Measurements from ENCODE around the gene GON7.
"Not testable (repeated sequence)": the region's sequence is repeated elsewhere in the genome, so short reads cannot be mapped to it uniquely, and the experiment has no call there.

GON7 gene

DNA sequence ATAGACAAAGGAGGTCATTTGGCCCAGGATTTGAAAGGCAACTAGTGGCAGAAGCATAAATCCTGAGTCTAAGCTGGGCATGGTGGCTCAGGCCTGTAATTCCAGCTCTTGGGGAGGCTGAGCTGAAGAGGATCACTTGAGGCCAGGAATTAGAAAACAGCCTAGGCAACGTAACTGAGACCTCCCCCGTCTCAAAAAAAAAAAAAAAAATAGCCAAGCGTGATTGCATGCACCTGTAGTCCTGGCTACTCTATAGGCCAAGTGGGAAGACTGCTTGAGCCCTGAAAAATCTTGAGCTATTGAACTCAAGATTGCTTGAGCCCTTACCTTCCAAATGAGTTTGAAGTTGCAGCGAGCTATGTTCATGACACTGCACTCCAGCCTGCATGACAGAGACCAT, 7.8 kb downstream of the GON7 start:
- DNase-seq = no peak

DNA sequence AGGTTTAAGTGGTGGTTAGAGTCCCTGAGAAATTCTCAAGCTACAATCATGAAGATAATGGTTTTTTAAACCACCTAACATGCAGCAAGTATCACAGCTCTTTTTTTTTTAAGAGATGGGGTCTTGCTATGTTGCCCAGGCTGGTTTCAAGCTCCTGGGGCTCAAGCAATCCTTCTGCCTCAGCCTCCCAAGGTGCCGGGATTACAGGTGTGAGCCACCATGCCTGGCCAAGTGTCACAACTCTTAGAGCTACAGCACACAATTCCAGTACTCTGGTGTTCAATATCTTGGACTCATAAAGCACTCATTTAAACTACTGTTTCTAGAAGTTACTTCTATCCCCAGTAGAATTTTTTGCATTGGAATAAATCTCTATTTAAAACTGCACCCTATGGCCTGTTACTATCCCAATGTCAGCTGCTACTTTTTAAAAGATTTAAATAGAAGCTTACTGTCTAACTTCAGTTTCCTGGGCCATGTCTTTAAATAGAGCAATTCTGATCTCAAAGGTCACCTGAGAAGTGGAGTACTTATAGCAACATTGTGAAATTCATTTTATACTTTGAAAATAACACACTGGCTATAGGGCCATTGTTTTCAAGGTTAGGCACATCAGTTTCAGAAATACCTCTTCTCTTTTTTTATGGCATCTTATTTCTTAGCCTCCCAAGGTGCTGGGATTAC, 11.4 kb downstream of the GON7 start:
- no peak for DNase-seq

DNA sequence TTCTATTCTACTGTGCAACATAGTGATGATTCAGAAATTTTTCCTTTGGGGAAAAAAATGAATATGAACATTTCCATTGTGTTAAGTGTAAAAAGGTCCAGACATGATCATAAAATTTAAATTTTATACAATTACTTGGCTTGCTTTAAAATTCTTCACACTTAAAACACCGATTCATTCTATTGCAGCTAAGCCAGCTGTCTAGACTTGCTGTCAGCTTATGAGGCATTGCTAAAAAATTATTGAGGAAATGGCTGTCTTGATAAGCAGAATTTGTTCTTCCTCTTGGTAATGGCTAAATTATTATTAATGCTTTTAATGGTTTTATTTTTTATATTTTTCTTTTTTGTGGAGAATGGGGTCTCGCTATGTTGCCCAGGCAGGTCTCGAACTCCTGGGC, 19.9 kb downstream of the GON7 start:
- no peak for DNase-seq

GRCh38 chr14:93186466-93186865, 20.4 kb downstream of the GON7 start:
- DNase-seq = no peak

DNA sequence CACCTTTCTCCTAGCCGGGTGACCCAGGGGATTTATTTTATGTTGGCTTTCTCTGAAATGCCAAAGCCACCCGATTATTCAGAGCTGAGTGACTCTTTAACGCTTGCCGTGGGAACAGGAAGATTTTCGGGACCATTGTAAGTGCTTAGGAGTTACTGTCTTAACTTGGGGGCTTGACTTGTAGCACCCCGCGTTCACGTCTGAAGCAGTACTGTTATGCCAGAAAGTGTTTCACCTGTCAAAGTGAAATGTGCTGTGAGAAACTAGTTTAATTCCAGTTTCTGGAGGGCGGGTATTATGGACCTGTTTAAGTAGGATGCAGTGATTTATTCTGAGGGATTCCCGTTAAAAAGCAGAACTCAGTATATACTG, 21.5 kb downstream of the GON7 start:
- DNase-seq = no peak

GRCh38 chr14:93184391-93185348, 22.2 kb downstream of the GON7 start, which contains the start of the genes LYSET and MOAP1:
Gene LYSET (plus strand): TSS chr14:93185317. CDS start chr14:93185406, 89 bp downstream.
Gene MOAP1 (minus strand): TSS chr14:93184897. CDS start chr14:93184242, 655 bp downstream.
- DNase-seq = peak; percentile 93

- no peak for DNase-seq
Measured at GRCh38 chr14:93183596-93184317, 23.1 kb downstream of the GON7 start.

GRCh38 chr14:93175492-93175891, 31.4 kb downstream of the GON7 start:
- DNase-seq = no peak

DNA sequence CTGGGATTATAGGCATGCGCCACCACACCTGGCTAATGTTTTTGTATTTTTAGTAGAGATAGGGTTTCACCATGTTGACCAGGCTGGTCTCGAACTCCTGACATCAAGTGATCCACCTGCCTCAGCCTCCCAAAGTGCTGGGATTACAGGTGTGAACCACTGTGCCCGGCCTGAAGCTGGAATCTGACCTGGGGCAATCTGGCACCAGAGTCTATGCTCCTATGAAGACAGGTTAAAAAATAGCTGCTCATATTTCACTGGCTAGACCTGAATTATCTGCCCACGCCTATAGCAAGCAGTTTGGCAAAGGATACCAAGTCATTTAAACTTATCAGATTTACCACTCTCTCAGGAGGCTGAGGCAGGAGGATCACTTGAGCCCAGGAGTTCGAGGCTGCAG, 32.1 kb downstream of the GON7 start:
- DNase-seq = not testable (repeated sequence)

- no peak for DNase-seq
Measured at GRCh38 chr14:93173943-93174395, 32.9 kb downstream of the GON7 start.

DNA sequence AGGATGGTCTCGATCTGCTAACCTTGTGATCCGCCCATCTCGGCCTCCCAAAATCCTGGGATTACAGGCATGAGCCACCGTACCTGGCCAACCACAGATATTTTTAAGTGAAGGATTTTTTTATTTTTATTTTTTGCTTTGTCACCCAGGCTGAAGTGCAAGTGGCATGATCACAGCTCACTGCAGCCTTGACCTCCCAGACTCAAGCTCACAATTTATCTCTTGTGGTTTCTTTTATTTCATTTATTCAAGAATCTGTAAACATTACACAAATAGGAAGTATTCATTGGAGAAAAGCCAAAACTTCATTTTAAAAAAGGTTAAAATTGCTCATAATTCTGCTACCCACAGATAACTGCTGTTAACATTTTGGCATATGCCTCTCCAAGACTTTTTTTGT, 35.5 kb downstream of the GON7 start:
- DNase-seq = no peak

- not testable (repeated sequence) for DNase-seq
Measured at GRCh38 chr14:93170141-93170540, 36.7 kb downstream of the GON7 start.

DNA sequence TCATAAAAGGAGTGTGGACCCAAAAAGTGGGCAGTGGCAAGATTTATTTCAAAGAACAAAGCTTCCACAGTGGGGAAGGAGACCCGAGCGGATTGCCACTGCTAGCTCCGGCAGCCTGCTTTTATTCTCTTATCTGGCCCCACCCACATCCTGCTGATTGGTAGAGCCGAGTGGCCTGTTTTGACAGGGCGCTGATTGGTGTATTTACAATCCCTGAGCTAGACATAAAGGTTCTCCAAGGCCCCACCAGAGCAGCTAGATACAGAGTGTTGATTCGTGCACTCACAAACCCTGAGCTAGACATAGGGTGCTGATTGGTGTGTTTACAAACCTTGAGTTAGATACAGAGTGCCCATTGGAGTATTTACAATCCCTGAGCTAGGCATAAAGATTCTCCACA, 37.2 kb downstream of the GON7 start:
- DNase-seq = not testable (repeated sequence)

DNA sequence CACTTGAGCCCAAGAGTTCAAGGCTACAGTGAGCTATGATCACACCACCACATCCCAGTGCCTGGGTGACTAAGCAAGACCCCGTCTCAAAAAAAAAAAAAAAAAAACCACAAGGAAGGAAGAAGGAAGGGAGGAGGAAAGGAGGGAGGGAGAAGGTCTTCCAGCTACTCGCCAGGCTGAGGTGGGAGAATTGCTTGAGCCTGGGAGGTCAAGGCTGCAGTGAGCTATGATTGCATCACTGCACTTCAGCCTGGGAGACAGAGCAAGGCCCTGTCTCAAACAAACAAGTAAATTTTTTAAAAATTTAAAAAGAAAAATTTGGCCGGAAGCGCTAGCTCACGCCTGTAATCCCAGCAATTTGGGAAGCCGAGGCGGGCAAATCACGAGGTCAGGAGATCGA, 38.3 kb downstream of the GON7 start:
- not testable (repeated sequence) for DNase-seq

GRCh38 chr14:93165271-93166265, 41.3 kb downstream of the GON7 start:
- not testable (repeated sequence) for DNase-seq

GRCh38 chr14:93163564-93163963, 43.3 kb downstream of the GON7 start:
- no peak for DNase-seq

DNA sequence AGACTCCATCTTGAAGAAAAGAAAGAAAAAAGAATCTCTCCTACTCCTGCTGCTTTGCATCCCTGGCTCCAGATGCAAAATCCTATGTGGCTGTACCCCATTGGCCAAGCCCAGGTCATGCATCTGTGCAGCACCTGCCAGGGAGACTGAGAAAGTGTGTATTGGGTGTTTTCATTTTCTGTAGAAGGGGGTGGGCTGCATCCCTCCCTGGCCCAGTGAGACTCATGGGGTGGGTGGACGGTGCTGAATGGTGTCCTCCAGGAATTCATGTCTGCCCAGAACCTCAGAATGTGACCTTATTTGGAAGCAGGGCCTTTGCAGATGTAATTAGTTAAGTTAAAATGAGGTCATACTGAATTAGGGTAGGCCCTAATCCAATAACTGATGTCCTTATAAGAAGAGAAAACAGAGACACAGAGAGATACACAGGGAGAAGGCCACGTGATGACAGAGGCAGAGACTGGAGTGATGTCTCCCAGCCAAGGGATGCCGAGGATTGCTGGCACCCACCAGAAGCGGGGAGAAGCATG, 45.4 kb downstream of the GON7 start:
- DNase-seq = no peak

GRCh38 chr14:93160353-93160801, 46.5 kb downstream of the GON7 start:
- DNase-seq = no peak

GRCh38 chr14:93159625-93160352, 47.1 kb downstream of the GON7 start:
- DNase-seq = not testable (repeated sequence)

DNA sequence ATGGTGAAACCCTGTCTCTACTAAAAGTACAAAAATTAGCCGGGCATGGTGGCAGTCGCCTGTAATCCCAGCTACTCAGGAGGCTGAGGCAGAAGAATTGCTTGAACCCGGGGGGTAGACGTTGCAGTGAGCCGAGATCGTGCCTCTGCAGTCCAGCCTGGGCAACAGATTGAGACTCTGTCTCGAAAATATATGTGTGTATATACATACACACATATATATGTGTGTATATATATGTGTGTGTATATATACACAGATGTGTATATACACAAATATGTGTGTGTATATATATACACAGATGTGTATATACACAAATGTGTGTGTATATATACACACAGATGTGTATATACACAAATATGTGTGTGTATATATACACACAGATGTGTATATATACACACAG, 48.5 kb downstream of the GON7 start:
- not testable (repeated sequence) for DNase-seq

All from femur (tissue), 1 donor.